Choroid plexus epithelial cell (primary cell): ENCODE results near the gene ARL8A.
"Not testable (repeated sequence)": the region's sequence is repeated elsewhere in the genome, so short reads cannot be mapped to it uniquely, and the experiment has no call there.

ENCODE experiments used
- DNase-seq: peaks from one replicate; pipeline ENCODE4 v3.0.0-alpha.2; 2010; ENCODE audit warnings: low read depth
- H3K4me3 ChIP-seq: 2 replicates; pipeline ENCODE4 v1.5.1; 2011; ENCODE audit warnings: low read depth, mild to moderate bottlenecking, control low read depth, low read length, moderate library complexity
- CTCF ChIP-seq: conservative IDR thresholded peaks from 2 replicates; pipeline ENCODE4 v1.5.1; 2011; ENCODE audit warnings: low read depth, mild to moderate bottlenecking, control low read depth, inconsistent platforms, low read length, moderate library complexity

ARL8A gene

GRCh38 chr1:202170726-202171125, 26.2 kb upstream of the ARL8A start:
- TF ChIP-seq CTCF: no peak
- no peak overlapping the region for H3K4me3 ChIP-seq
- no peak for DNase-seq

- H3K4me3 ChIP-seq: no peak overlapping the region
- no peak for TF ChIP-seq CTCF
- DNase-seq: no peak
Measured at GRCh38 chr1:202168861-202169260, 24.3 kb upstream of the ARL8A start.

GRCh38 chr1:202167708-202168415, 23.3 kb upstream of the ARL8A start:
- peak; percentile 38 for DNase-seq
- no peak overlapping the region for H3K4me3 ChIP-seq
- TF ChIP-seq CTCF: no peak

- not testable (repeated sequence) for H3K4me3 ChIP-seq, DNase-seq
Measured at GRCh38 chr1:202167054-202167453, 22.5 kb upstream of the ARL8A start.

- TF ChIP-seq CTCF: no peak
- no peak overlapping the region for H3K4me3 ChIP-seq
- no peak for DNase-seq
Measured at GRCh38 chr1:202165942-202166843, 21.7 kb upstream of the ARL8A start.

- TF ChIP-seq CTCF: no peak
- DNase-seq: no peak
- H3K4me3 ChIP-seq: no peak overlapping the region
Measured at GRCh38 chr1:202165267-202165941, 20.9 kb upstream of the ARL8A start.
